ENCODE results near the gene EPHA3.

The EPHA3 gene

DNA sequence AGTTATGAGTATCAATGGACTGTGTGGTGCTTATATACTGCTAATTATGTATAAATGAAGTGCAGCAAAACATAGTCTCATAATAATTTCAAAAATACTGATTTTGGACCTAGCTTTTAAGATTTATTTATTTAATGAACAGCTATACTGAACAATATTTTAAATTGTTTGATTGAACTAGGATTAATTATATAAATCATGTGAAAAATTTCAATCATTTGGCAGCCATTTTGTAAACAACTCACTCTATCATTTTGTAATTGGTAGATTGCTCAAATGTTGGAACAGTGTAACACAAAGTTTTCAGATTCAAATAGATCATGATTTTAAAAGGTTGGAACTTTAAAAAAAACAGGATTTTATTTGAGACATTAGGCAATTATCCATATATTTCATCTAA, 47.0 kb downstream of the EPHA3 start:
- no peak for FAIRE-seq

DNA sequence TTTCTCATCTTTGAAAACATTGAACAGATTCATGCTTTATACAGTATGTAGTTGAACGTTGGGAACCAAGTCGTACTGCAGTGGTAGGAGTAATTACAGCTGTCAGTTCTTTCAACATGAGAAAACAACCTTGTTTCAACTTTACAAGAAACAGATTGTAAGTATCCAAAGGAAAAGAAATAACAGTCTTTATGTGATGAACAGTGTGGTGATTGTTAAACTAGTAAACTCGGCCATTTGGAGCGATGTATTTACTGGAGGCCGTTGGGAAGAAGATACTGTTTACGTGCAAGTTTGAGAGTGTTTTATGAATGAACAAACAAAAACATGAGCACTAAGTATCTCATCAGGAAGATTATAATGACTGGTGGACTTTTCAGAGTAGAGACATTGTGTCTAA, 48.4 kb downstream of the EPHA3 start:
- no peak for FAIRE-seq

DNA sequence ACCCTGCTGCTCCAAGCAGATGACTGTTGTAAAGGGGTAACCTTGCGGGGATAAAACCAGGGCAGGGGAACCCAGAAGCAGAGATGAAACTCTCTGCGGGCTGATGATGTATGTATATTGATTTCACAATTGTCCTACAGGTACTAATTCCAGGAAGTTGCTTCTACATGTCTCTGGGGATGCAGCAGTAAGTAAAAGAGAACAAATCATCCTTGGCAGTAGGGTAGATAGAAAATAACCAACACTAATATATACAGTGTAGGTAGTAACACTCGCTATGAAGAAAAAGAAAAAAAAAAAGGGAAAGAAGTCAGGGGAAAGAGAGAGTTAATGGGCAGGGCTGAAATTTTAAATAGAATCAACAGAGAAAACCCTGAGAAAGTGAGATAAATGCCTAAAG, 50.2 kb downstream of the EPHA3 start:
- FAIRE-seq = no peak

DNA sequence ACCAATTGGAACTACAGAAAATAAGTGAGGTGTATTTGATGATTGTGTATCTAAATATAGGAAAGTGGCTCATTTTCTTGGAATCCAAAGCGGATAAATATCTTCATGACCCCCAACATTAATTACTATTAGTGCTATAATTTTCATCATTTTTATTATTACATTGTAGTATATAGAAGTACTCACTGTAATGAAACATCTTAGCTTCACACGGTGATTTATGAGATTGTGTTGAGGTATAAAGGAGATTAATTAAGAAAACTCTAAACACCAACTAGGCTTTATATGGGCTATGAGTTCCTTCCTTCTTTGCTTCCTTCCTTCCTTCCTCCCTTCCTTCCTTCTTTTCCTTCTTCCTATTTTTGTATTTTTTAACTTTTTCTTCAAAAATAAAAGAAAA, 52.2 kb downstream of the EPHA3 start:
- no peak for FAIRE-seq

DNA sequence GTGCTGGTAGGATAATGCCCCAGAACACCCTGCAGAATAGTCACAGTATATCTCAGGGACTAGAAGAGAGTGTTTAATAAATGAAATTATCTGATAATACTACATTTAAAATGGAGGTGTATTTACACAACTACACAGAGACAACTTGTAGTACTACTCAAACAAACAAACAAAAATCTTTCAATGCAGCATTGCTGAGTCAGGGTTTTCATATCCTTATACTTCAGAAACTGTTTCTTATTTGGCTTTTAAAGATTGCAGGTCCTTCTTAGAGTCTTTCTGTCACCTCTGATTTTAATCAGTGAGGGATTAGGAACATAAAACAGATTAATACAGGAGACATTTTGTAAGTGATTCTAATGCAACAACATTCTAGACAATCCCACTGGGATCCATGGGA, 57.4 kb downstream of the EPHA3 start:
- no peak for FAIRE-seq

DNA sequence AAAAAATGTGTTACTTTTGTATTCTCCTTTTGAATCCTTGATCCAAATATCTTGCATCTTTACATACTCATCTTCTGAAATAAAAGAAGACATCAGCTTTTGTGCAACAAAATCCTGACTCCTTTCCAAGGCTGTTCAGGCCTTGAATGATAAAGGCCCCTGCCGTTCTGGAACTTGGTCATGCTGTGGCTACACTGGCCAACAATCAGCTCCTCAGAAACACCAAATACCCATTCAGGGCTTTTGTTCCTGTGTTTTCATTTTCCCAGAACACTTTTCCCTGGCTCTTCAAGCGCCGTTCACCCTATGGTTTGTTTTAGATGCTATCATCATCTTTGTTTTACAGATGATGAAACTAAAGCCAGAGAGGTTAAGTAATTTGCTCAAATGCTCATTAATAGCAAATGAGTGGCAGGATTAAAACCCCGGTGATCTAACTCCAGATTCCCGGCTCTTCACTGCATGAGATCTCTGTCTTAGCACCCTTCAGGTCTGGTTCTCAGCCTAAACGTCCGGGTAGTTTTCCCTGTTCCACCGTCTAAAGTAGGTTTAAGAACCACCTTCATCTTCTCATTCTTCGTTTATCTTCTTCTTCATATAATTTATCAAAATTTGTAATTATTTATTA, 58.3 kb downstream of the EPHA3 start:
- FAIRE-seq = no peak

DNA sequence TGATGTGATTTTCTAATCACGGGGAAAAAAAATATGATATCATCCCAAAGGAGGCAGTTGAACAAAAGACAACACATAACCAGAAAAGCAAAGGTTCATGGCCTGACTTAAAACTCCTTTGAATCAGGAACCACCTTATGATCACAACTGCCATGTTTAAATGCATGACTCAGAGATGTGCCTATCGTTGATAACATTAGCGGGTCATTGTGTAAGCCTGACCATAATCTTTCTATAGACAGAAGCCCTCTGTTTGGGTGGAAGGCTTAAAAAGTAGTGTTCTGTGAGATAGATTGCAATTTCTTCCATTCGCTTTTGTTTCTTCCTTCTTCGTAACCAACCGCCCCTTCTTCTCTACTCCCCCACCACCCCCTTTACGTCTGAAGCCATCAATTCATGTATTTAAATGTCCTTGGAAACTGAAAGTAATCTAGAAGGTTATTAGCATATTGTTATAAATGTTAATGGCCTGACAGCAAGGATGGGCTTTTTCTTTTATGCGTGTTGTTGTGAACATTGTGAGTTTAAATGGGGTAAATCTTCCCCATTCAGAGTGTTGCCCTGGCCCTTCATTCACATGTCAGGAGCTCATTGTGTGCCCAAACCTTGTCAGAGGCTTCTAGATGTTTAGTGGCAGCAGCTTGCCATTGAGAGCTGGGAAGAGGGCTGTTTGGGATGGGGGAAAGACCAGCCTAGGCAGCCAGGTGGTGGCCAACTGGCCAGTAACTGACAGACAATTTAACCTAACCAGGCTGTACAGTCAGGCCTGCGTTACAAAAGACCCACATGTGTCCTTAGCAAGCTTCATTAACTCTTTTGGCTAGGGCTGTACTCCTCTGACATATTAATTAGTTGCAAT, 64.5 kb downstream of the EPHA3 start:
- no peak for FAIRE-seq

DNA sequence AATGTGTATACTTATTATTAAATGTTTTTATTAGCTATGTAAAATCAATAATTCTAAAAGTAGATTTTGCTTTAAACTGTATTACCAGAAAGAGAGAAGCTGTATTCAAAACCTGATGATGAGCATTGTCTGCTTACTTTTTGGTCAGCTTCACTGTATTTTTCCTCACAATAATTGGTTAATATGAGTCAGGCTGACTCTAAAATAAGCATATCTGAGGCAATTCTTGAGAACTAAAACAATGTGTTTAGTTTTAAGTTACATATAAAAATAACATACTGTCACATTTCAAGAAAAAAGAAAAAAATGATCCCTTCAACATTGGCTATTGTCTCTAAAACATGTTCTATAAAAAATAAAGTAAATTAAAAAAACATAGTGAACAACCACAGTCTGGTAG, 66.1 kb downstream of the EPHA3 start:
- FAIRE-seq = no peak

DNA sequence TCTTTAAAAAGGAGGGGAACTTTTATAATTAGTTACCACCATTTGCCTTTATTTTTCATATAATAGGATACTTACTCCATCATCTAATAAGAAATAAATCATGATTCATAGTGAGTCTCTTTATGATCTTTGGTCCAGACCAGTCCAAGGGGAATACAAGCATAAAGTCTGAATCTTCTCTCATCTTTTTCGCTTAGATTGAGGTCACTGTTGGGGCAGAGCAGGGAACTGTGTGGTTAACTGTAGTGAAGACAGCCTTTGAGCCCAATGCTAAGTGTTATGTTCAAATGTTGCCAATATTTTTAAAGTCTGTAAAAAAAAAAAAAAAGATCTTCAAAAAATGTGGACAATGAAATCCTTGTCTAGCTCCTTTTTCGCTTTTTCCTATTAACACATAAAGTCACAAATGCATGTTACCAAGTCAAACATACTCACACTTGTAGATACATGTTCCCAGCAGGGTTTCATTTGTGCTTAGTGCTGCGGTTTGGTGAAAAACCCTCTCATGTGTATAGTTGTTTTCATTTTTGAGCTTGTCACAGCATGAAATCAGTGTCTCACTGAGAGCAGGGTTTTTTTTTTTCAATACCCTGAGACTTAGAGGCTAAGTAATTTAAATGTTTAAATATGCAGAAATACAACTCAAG, 72.1 kb downstream of the EPHA3 start:
- FAIRE-seq = no peak

DNA sequence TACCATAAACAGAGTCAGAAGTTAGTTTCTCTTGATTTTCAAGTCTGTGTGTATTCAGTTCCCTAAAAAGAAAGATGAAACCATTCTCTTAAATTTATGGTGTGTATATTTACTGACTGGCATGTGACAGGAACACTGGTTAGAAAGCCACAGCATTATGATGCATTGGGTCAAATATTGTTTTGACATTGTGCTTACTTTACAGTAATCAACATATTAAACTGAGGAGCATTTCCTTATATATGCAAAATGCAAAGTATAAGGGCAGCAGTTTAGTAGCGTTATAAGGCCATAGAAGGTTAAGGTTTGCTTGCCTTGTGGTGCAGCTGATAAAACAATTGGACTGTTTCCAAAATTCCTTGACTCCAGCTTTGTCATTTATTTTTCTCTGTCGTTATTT, 72.9 kb downstream of the EPHA3 start:
- FAIRE-seq = no peak

DNA sequence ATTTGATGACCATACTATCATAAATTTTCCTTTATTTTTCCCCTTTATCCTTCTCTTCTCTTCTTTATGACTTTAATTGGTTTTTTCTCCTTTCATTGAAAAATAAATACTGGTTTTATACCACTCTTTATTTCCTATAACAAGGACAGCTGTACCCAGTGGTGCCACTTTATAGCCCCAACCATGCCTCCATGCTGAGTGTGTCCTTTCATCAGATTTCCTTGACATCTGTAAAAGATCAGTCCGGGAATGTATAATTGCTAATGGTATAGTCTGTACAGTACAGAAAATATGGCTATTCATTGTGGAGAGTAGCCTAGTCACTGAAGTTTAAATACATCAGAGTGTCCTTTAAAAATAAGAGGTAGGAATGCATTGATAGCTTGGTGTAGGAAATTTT, 74.6 kb downstream of the EPHA3 start:
- FAIRE-seq = no peak

DNA sequence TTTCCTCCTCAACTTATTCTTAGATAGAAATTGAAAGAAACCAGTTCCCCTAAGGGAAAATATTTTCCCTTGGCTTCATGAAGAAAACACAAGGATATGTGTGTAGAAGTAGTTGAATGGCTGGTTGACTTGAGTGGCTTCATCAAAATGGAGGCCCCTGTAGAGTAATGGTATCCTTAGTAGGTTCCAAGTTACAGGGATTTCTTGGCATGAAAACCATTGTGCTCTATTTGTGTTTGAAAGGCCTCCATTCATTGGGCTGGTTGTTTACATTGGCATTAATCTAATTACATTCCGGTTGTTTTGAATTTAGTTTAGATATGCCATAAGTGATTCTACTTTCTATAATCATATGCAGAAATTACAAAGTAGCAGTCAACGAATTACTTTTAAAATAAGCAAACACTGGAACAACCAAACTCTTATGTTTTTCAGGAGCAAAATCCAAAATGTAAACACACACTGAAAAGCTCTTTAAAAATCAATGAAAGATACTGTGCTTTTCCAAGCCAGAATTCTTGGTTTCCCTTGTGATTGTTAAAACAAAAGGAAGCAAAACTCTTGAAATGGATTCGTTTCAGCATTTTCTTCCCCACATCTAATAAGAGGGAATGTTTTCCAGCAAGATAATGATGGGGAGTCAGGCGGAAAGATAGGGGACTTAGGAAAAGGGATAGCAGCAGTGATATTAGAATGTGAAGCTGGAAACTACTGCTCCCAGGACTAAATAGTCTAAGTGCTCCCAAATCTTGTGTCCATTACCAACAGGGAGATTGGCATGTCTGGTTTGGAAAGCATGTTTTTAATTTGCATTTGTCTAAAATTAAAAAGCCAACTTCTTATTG, 77.0 kb downstream of the EPHA3 start:
- no peak for FAIRE-seq

DNA sequence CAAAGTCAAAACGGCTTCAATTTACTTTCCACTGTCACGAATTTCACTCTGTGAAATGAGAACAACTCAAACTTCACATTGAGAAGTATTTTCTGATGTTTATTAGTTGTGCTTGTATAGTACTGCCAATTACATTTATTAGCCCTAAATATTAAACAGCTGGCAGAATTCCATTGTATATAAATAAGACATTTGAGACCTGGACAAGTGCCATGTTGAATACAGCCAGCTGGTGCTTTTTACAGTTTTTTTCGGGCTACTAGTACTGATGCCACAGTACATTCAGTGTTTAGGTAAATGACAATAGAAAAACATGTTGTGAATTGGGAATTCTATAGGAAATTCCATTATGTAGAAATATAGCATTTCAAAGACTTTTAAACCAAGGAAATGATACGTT, 79.0 kb downstream of the EPHA3 start:
- FAIRE-seq = no peak

DNA sequence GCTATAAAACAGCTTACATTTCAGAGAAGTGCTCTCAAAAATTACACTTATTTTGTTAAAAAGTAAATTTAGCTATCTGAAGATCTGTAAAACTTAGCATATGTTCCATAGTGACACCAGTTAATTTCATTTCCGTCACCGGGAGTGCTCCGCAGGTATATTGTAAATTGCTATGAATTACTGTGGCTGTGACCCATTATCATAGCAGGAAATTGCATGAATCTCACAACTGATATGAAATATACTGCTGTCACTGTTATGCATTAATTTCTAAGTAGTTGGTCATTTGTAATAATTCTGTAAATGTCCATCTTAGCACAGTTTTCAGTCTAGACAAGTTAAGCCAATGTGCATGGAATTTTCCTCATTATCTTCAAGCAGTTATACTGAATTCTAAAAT, 91.2 kb downstream of the EPHA3 start:
- no peak for FAIRE-seq

DNA sequence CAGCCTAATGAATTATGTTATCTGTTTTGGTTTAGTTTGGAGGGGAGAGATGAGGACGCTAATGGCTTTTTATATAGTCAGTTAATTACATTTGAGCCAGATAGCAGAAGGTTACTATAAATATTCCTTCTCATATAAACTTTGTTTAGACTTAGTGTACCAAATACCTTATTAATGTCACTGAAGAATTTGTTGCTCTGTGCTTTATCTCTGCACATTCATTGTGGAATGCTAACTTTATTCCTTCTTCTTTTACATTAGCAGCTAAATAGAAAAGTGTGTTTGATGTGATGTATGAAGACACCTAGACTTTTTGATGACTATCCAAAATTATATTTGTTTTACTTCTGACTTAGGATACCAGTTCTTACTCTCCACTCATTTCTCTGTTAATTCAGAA, 105.2 kb downstream of the EPHA3 start:
- no peak for FAIRE-seq

DNA sequence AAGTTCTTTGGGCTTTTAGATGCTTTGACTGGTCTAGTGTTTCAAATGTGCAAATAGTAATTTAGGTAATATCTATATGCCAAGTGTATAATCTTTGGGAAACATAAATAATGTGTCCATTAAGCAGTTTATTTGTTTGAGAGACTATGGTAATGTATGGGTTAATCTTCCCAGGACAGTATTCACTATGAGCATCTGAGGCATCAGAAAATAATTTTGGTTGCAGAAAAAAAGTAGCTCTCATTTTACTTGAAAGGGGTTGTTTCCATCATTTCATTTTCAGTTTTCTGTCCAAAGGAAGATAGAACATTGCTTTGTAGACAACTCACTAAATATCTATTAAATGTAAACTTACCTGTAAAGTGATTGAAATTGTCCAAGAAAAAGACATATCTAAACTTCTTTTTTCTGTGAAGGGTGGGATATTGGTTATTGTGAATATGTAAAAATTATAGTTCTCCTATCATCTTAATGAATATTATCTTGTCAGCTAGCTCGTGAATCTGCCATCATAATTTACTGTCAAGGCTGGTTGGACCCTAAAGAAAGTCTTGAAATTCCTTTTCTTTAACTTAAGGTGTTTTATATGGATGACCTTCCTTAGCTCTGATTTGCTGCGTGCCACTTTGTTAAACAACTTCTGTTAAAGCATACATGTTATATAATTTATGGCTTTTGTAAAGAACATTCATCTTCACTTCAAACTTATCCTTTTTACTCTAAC, 108.8 kb downstream of the EPHA3 start:
- FAIRE-seq = no peak

DNA sequence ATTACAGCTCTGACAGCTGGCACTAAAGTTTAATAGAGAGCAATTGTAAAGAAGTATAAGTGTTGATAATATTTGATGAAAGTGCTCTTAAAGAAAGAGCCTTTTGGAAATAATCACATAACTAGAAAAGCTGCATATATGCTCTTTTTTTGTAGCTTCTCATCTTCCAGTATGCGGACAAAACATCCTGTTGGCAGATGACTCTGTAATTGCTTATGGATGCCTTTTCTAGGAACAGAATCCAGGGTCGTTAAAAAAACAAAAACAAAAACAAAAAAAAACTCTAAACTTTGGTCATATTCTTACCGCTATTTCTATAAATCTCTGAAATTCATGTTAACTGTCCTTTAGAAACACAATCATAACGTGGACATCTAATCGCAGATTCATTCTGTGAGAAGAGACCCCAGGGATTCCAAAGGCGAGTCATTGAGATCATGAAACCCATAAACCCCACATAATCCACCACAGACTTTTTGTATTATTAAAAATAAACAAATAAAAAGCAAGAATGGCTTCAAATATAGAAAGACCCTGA, 109.8 kb downstream of the EPHA3 start:
- no peak for FAIRE-seq

DNA sequence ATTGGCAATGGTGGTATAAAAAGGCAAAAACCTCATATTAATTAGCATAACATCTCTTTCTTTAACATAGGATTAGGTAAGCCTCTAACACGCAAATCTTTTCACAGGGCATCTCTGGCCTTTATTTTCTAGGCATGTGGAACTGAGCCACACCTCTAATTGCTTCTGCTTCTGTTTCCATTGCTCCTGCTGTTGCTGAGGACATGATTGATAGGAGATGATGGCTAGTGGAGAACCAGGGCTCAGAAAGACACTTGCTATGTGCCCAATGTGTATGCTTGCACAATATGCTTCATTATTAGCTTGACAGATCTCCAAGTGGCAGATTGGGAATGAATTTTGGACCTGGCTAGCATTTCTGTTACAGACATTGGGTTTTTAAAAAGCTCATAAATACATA, 114.5 kb downstream of the EPHA3 start:
- FAIRE-seq = no peak

DNA sequence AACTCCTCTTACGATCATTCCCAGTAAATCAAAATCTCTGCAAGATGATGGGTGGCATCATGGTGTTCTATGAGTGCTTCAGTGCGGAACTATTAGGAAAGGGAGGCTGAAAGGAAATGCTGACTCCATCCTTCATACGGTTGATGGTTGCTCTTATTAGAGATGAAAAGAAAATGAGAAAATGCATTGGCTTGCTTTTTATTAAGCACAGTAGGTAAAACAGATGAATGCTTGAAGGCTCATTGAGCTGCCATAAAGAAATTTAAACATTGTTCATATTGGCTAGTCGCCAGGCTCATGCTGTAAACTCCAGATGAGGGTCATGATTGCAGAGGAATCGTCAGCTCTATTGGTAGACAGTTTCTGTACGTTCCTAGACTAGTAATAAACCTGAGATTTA, 115.8 kb downstream of the EPHA3 start:
- no peak for FAIRE-seq

DNA sequence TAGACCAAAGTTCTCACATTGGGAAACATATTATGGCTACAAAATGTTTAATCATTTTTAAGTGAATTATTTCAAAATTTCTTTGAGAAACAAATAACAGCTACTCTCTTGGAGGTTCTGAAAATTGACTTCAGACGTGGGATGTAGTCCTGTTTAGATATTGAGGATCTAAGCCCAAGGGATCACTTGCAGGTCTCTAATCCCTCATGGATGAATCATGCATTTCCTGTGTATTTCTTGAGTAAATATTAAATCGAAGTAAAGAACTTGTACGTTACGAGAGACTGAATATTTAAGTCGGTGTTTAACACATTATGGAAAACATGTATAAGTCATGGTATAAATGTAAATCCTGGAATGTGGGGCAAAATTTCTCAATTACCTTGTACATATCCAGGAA, 119.8 kb downstream of the EPHA3 start:
- no peak for FAIRE-seq

DNA sequence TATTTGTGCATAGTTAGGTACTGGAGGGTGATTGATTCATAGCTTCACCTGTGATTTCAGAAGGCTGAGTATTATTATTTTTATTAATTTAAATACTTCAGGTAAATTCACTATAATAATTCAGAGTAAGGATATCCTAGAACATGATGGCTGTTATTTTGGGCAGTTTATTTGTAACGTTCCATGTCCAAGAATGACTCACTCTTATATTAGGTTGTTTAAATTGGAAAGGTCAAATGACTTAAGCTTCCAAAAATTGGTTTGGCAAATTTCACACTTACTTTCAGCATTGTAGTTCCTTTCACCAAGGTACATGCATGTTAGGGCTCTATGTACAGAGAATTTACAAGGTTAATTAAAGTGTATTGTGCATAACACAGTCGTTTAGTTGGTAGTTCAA, 120.2 kb downstream of the EPHA3 start:
- no peak for FAIRE-seq

DNA sequence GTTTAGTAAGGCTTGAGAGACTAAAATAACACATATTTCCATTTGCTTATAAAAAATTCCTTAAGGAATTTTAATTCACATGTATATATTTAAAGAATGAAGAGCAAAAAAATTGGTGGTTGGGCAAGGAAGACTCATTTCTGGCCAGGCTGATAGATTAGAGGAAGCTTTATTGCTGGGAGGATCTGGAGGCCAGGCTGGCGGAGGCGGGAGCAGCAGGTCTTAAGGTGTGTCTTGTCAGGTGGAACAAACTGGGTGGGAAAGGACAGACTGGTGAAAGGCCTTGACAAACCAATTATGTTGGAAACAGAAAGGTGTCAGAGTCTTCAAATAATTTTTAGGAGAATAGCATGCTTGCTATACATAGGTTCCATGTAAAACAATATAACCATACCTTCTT, 124.7 kb downstream of the EPHA3 start:
- no peak for FAIRE-seq
